HG03039 (cell line): ENCODE results near the gene ATP2B2.

Experiments
- ATAC-seq: cut with Tn5 transposase; IDR thresholded peaks from one replicate; pipeline ENCODE4 v1.9.1; 2021; ENCODE audit warnings: mild to moderate bottlenecking, moderate library complexity; ENCODE audit not compliant: unreplicated experiment

ATP2B2 gene

DNA sequence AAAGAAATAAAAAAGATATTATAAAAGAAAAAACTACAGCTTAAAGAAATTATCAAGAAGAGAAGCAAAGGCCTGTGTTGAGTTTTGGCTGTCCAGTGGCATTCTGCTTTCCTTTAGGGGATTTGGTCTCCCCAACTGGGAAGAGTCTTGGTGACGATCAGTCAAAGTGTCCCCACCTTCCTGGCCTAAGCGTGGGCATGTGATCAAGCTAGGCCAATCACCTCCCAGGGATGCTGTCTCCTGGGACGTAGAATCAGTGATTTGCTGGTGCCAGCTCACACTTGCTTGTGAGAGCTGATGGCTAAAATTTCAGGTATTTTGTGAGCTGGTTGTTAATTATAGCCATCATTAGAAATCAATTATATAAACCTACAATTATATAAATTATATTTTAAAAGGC is 69.5 kb downstream of the ATP2B2 start:
- no peak for ATAC-seq

DNA sequence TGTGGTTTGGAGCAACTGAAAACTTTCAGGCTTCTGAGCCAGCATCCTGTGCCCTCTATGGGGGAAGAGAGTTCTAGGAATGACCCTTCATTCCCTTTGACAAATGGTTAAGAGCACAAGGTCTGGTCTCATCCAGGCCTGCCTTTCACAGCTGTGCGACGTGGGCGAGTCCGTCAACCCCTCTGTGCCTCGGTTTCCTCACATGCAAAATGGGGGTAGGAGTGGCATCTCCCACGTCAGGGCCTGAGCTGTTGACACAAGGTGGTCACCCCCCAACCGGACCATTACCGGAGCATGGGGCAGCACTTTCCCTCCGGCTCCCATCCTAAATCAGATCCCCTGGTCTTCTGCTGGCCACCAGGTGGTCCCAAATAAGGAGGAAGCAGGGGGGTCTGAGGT is 70.4 kb downstream of the ATP2B2 start:
- ATAC-seq: no peak

DNA sequence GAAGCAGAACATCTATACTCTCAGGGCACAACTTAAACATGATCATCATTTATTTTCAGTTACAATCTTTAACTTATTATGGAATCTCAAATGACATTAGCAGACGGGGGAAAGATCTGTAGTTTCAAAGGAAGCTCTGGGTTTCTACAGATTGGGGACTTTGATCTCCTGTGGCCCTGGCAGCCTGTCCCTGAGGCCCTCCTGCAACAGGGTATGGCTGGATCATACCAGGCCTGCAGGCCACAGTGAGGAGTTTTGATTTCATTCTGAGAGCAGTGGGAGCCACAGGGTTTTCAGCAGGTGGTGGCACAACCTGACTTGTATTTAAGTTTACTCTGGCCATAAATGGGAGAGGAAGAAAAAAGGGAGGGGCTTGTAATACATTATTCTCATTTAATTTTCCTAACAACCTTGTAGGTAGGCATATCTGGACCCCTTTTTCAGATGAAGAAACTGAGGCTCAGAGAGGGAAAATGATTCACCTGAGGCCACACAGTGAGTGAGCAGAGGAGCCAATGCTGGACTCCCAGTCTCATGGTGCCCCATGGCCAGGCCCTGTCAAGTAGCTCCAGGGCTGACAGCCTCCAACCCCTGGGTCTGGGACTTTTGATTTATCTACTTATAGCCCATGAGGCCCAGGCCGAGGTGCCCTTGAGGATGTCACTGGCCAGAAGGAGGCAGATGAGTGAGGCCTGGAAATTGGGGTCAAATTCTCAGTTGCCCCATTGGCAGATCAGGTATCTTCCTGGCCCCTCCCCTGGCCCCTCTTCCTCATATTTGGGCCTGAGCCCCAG is 71.0 kb downstream of the ATP2B2 start:
- no peak for ATAC-seq

DNA sequence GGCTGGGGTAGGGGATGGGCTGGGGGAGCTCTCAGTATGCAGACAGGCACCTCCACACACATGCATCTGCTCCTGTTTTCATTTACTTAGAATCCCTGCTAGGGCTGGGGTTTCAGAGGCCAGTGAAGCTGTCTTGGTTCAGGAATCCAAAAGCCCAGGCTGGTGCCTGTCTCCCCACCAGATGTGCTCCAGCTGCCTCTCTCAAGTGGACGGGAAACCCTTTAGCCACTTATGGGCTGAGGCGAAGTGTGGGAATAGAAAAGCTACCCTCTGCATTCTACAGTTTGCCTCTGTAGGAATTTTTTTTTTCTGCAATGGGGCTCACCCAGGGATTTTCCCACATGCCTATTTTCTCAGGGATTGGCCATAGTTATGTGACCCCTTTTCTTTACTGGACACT is 72.5 kb downstream of the ATP2B2 start:
- no peak for ATAC-seq

DNA sequence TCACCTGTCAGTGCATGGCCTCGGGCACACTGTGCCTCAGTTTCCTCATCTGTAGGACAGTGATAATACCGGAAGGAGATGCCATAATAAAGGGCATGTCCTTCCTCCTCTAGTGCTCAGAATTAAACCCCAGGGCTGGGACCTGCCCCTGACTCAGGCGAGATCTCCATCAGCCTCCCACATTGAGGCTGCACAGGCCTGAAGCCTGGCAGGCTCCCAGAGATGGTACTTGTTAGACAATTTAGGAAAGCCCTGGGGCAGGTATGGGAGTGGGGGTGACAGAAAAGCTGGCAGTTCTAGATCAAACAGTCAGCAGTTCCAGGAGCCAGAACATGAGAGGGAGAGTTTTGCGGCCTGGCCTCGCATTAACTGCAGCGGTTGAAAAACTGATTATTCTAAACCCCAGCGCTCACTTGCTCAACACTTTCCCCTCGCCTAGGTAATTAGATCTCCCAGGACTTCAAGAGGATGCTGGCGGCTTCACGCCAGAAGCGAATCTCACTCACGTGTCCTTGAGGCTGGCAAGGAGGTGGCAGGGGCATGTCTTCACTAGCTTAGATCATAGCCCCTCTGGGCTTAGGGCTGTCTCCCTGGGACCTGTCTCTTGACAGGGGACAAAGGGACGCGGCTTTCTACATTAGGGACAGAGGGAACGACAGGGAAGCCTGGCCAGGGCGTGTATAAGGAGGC is 73.1 kb downstream of the ATP2B2 start:
- no peak for ATAC-seq

DNA sequence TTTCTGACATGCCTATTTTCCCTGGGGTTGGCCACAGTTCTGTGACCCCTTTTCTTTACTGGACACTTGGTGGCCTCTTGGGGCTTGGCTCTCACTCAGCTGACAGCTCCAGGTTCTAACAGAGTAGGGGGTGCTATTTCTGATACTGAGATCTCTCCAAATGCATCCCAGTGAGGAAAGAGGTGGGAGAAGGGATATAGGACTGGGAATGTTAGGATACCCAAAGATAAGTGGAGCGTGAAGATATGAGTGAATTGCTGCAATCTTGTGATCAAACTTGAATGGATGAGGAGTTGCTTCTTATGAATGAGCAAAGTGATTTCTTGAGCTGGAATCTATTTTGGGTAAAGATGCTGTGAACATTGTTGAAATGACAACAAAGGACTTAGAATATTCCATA is 74.6 kb downstream of the ATP2B2 start:
- ATAC-seq: no peak

DNA sequence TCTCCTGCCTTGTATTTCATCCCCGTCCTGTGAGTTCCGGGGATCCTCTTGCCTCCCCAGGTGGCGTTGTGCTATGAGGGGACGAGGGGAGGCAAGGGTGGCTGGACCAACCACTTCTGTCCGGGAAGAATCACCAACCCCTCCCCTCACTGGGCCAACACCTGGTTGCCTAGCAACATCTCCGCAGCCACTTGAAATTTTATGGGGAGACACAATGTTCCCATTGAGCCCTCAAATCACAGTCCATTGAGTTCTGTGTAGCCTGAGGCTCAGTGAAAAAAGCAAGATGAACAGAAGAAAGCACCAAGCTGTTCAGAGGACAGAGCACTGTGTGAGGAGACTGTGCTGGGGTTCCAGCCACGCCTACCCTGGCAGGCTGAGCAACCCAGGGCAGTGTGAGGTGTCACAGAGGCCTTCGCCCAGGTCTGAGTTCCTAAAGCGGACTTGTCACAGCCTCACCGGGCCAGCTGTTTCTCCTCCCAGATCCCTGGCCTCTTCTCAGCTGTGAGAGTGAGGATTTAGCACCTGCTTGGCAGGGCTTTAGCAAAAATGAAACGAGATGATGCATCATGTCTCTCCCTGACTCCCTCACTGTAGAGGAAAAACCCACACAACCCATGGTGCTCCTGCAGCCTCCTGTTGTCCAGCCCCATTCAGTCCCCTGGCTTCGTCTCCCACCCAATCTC is 76.8 kb downstream of the ATP2B2 start:
- no peak for ATAC-seq

DNA sequence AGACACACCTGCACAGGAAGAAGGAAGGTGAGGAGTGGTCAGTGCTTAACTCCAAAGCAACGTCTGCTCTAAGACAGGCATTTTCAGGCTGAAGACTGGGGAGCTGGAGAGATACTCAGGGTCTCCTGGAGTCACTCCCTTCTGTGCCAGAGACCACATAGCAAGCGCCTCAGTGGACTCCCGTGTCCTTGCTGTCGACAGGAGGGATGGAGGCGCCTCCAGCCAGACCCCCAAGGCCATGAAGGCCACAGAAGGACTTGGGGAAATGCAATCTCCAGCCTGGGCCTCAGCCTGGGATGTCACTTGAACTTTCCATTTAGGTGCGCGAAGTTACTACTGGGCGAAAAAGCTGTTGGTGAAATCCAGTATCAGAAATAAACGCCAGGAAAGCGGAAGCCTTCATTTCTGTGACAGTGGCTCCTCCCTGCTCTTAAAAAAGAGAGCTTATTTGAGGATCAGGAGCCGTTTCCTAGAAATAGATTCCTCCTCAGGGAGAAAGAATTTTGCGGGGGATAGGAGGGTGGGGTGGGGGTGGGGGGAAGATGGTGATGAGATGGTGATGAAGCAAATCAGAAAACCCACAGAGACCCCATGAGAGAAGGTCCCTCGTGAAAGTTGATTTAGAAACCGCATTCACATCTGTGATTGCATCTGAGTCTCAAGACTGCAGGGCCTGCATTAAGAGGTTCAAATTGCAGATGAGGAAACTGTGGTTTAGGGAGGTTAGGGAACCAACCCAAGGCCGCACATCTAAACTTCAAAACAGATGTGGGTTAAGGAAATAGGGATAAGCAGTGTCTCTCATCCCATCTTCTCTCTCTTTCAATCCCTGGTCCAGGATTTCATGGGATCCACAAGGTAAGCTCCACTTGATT is 78.8 kb downstream of the ATP2B2 start:
- ATAC-seq: no peak

DNA sequence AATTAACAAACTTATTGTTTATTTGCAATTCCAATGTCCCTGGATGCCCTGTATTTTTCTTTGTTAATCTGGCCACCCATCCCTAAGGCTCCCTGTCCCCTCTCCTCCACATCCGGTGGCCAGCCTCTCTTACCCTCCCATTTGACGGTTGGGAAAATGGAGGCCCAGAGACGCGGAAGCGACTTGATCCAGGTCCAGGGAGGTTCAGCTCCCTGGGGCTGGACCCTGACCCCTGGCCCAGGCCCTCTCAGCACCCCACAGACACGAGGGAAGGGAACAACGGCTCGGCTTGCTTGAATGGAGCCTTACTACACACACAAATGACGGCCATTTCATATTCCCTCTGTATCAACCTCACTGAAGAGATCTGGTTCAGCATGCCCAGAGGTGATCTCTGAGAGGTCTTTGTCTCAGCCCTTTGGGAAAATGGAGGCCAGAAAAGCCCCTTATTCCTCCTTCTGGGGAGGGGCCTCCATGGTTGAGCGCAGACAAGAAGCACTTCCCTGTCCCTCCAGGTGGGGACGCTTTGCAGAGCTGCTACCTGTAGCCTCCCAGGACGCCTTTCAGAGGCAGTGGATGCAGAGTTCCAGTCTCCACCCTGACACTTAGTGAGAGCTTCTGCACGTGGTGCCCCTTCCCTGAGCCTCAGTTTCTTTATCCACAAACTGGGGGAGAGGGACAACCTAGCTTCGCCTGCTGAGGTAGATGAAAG is 82.1 kb downstream of the ATP2B2 start:
- ATAC-seq: no peak

DNA sequence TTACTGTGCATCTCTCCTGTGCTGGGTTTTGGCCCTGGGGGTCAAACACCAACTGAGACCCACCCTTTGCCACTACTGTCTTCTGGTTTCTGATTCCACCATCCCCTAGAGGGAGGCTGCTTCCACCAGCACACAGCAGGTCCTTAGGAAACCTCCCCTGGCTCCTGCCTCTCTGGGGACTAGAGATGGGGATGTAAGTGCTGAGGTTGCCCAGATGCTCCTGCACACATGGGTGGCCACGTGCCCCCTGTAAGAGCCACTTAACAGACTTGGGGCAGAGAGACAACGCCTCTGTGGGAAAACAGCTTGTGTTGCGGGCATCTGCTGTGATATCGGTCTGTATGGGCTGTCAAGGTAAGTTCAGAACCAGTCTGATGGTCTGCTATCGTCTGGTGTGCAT is 83.4 kb downstream of the ATP2B2 start:
- ATAC-seq: no peak

DNA sequence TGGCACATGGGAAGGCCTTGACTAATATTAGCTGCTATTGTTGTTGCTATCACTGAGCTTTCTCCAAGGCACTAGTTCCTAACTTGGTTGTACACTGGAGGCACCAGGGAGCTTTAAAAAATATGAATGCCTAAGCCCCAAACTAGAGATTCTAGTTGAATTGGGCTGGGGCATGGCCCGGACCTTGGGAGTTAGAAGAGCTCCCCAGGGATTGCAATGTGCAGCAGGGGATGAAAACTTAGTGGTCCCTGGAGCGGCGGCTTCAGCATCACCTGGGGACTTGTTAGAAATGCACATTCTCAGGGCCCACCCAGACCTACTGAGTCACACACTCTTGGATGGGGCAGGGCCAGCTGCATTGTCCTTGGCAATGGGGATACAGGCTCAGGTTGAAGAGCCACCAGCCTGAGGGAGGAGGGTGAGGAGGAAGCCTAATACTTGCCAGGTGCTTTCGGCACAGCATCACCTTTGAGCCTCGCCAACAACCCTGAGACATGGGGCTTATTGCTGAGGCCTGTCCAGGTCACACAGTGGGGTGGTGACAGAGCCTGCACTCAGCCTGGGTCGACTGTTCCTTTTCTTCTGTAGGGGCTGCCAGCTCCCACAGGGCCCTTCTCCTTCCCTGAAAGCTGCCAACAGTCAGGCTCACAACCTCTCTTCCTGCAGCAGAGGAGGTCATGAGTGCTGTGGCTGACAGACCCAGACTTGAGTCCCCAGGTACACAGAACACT is 84.5 kb downstream of the ATP2B2 start:
- ATAC-seq: no peak

DNA sequence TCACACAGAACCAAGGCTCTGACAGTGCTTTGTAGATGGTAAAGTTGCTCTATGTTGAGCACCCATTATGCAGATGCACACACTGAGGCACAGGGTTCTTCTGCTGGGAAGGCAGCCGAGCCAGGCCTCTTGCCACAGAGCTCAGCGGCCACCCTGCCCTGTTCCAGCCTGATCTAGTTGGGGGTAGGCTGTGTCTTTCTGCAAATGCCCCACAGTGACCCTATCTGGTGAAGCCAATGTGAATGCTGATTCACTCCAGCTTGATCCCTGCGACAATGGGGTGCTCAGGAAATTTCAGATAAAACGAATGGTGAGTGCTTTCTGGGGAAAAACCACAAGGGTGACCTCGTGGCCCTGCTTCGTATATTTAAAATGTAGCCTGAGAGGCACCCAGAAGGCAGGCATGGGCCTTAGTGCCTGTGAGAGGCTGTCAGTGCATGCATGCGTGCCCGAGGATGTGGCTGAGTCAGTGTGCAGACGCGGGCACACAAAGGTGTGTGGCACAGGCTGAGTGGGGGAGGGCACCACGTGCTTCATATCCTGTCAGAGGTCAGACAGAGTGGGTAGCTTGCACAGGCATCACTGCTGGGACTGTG is 85.7 kb downstream of the ATP2B2 start:
- no peak for ATAC-seq

DNA sequence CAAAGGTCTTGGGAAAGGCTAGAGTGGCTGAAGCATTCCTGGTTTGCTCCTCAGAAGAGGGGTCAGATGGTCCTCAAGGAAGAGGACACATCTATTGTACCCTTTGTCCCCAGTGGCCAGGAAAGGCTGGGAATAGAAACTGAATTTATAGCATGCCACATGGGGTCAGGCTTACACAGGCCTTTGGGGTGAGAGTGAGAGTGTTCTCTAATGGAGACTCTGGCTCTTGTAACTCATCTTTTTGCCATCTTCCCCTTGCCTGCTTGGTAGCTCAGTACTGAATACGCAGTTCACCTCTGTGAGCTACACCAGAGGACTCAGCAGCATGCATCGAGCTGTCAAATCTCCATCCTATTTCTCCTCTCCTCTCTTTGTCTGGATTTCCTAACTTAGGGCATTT is 87.5 kb downstream of the ATP2B2 start:
- no peak for ATAC-seq

DNA sequence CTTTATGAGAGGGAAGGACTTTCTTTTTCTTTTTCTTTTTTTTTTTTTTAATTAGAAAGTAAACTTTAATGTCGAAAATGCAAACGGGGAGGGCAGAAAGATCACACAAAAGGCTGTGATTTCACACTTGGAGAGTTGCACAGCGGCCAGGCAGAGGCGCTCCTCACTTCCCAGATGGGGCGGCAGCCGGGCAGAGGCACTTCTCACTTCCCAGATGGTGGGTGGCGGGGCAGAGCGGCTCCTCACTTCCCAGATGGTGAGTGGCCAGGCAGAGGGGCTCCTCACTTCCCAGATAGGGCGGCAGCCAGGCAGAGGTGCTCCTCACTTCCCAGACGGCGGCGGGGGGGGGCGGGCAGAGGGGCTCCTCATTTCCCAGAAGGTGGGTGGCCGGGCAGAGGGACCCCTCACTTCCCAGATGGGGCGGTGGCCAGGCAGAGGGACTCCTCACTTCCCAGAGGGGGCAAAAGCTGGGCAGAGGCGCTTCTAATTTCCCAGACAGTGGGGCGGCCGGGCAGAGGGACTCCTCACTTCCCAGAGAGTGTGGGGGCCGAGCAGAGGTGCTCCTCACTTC is 88.6 kb downstream of the ATP2B2 start:
- no peak for ATAC-seq

DNA sequence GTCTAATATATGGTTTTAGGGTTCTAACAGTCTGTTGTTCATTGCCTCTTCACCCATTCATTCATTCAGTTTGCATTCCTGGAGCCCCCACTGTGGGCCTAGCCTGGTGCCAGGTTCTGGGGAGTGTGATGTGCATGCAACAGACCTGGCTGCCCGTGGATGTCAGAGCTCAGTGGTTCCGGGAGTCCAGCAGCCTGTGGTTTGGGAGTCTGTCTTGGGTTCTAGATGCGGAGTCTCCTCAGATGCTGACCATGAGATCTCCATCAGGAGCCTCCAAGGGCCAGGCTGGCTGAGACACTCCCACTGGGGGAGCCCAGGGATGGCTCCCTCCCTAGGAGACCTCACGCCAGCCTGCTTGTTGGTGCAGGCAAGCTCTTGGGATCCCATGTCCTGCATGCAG is 92.3 kb downstream of the ATP2B2 start:
- ATAC-seq: no peak

DNA sequence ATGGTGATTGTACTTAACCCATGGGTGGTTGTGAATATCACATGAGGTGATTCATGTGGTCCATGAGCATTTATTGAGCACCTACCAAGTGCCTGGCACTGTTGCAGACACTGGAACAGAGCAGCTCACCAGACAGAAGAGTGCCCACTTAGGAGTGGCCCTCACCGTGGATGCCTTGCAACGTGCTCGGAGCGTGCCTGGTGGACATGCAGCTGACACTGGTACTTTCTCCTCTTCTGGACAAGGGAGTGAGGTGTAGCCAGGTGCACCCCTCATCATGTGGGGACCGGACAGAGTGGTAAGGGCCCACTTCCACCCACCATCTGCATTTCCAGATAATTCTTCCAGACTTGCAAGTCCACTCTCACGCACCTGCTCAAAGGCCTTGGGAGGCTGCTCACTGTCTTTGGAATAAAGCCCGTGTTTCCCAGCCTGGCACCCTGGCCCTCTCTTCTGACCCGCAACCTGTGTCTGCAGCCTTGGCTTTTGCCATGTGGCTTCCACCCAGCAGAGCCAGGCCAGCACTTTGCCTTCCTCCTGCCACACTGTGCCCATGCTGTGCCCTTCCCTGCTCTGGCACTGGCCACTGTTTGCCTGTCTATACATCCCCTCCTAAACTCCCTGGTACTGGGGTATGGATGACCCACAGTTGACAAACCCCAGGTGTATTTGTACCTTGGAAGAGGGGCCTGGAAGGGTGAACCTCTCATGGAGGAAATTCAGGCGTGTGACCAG is 93.6 kb downstream of the ATP2B2 start:
- ATAC-seq: no peak

DNA sequence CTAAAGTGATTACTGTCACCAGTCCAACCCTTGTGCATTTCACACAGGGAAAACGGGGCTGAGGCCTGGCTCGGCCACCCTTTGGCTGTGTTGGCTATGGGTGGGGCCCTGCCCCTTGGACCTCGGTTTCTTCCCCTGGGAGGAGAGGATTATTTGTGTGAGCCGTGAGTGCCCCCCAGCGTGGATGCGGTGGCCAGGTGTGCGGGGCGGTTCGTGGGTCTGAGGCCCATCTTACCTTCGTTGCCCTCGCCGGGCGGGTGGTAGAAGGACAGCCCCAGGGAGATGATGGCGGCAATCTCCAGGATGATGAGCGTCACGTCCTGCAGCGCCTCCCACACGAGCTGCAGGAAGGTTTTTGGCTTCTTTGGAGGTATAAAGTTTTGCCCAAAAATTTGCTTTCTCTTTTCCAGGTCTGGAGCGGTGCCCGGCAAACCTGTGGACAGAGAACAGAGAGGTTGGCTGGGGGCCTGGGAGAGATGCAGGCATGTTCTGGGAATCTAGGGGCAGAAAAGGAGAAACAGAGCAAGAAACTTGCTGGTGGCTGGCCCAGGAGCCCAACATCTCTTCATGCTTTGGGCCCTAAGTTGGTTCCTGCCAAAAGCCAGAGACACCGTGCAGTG is 94.9 kb downstream of the ATP2B2 start:
- ATAC-seq: no peak

DNA sequence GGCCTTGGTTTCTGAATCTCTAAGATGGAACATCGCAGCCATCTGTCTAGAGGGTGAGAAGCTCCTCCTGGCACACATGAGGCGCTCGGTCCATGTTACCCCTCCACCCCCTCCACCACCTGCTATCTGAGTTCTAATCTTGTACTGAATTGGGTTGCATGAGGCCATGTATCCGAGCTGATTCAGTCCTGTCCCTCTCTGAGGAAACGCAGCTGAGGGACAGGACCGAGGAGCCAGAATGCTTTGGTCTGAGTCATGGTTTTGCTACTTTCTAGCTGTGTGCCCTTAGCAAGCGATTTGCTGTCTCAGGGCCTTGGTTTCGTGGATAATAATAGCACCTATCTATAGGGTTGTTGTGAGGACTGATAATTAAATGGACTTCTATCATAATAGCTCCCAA is 96.7 kb downstream of the ATP2B2 start:
- ATAC-seq: no peak
